Neural progenitor cell (in vitro differentiated cells): ENCODE measurements around the gene VAV2. TPM values are rescaled to one million over a fixed set of nuclear protein-coding genes. Genes with fewer than 3 reads are reported as not detected.
A peak's percentile ranks its signal among the peaks of the same experiment; 100 is the strongest.

Experiments used
- DNase-seq: peaks from one replicate; pipeline ENCODE4 v3.0.0-alpha.2; 2016; ENCODE audit warnings: low spot score
- H2AFZ ChIP-seq: fragments of 200-600 bp; sonication (generic); replicated peaks from 2 replicates; pipeline ENCODE4 v1.6.1; 2016; ENCODE audit warnings: antibody characterized with exemption
- H3F3A ChIP-seq: fragments of 200-600 bp; sonication (generic); 2 replicates; pipeline ENCODE4 v1.6.1; 2016; ENCODE audit warnings: antibody characterized with exemption, low read depth
- H3K27ac ChIP-seq: fragments of 200-600 bp; sonication (generic); 2 replicates; pipeline ENCODE4 v1.5.1; 2016; ENCODE audit warnings: mild to moderate bottlenecking
- H3K27me3 ChIP-seq: fragments of 200-600 bp; sonication (generic); 2 replicates; pipeline ENCODE4 v1.6.1; 2016; ENCODE audit warnings: mild to moderate bottlenecking, moderate library complexity
- H3K36me3 ChIP-seq: fragments of 200-600 bp; sonication (generic); 2 replicates; pipeline ENCODE4 v1.5.1; 2016
- H3K4me1 ChIP-seq: fragments of 200-600 bp; sonication (generic); 2 replicates; pipeline ENCODE4 v1.6.1; 2016; ENCODE audit warnings: mixed run types
- H3K4me2 ChIP-seq: fragments of 200-600 bp; sonication (generic); 2 replicates; pipeline ENCODE4 v1.6.1; 2016
- H3K4me3 ChIP-seq: fragments of 200-600 bp; sonication (generic); 2 replicates; pipeline ENCODE4 v1.5.1; 2016
- H3K79me2 ChIP-seq: fragments of 200-600 bp; sonication (generic); 2 replicates; pipeline ENCODE4 v1.6.1; 2016; ENCODE audit warnings: low read depth
- H3K9ac ChIP-seq: fragments of 200-600 bp; sonication (generic); 2 replicates; pipeline ENCODE4 v1.6.1; 2016
- H3K9me3 ChIP-seq: fragments of 200-600 bp; sonication (generic); 2 replicates; pipeline ENCODE4 v1.5.1; 2016; ENCODE audit warnings: low read depth
- H4K20me1 ChIP-seq: fragments of 200-600 bp; sonication (generic); 2 replicates; pipeline ENCODE4 v1.6.1; 2016; ENCODE audit warnings: low read depth
- H3K27ac Mint-ChIP-seq: 3 replicates; pipeline ENCODE4 v1.8.0; 2021; ENCODE audit warnings: mixed read lengths
- H3K27me3 Mint-ChIP-seq: 2 replicates; pipeline ENCODE4 v1.8.0; 2022; ENCODE audit warnings: low read depth, mild to moderate bottlenecking, inconsistent platforms, moderate library complexity, mixed read lengths; ENCODE audit not compliant: insufficient read depth
- H3K36me3 Mint-ChIP-seq: 3 replicates; pipeline ENCODE4 v1.8.0; 2021; ENCODE audit warnings: mixed read lengths
- H3K4me1 Mint-ChIP-seq: 3 replicates; pipeline ENCODE4 v1.8.0; 2021; ENCODE audit warnings: mixed read lengths
- H3K4me3 Mint-ChIP-seq: 3 replicates; pipeline ENCODE4 v1.8.0; 2021; ENCODE audit warnings: mild to moderate bottlenecking, moderate library complexity, mixed read lengths
- H3K9me3 Mint-ChIP-seq: 3 replicates; pipeline ENCODE4 v1.8.0; 2020; ENCODE audit warnings: mixed read lengths
- CTCF ChIP-seq: fragments of 200-600 bp; sonication (generic); IDR thresholded peaks from 2 replicates; pipeline ENCODE4 v1.5.1; 2017; ENCODE audit warnings: antibody characterized with exemption, mild to moderate bottlenecking
- EZH2 ChIP-seq: fragments of 200-600 bp; sonication (generic); IDR thresholded peaks from 2 replicates; pipeline ENCODE4 v1.6.1; 2017; ENCODE audit warnings: antibody characterized with exemption, mild to moderate bottlenecking, moderate library complexity
- EZH2phosphoT487 ChIP-seq: fragments of 200-600 bp; sonication (generic); IDR thresholded peaks from 2 replicates; pipeline ENCODE4 v1.6.1; 2017; ENCODE audit warnings: antibody characterized with exemption
- total RNA-seq: library from RNA; depleted of rRNA; stranded (reverse); fragments of >200 nt; gene quantifications from 2 replicates; pipeline ENCODE4 v1.2.3, GENCODE V29; 2015; ENCODE audit warnings: low replicate concordance

VAV2 gene
- total RNA-seq, 1 donor from 2014 or later: 12.9 TPM

GRCh38 chr9:133962341-133962740, 29.8 kb downstream of the VAV2 start:
- Histone ChIP-seq H3K4me3 (no peak overlapping the region), H3K4me2 (no peak overlapping the region), H3K9ac (no peak overlapping the region), H3K9me3 (no peaks in the 10 kb centered on the region), H3F3A (peaks cover 15% of the 10 kb centered on the region), H3K27me3 (no peaks in the 10 kb centered on the region), H3K36me3 (no peaks in the 10 kb centered on the region), H4K20me1 (peaks cover 59% of the 10 kb centered on the region), H3K79me2 (peaks cover 91% of the 10 kb centered on the region), H3K4me1 (peaks cover 40% of the 10 kb centered on the region), H3K27ac (no peak overlapping the region), H2AFZ (no peak overlapping the region)
- Mint-ChIP-seq H3K4me1 (peaks cover 40% of the 10 kb centered on the region), H3K27ac (no peak overlapping the region), H3K36me3 (peaks cover 15% of the 10 kb centered on the region), H3K27me3 (peaks cover 5% of the 10 kb centered on the region), H3K9me3 (peaks cover 21% of the 10 kb centered on the region), H3K4me3 (no peak overlapping the region)
- no peak for DNase-seq
- no peak for TF ChIP-seq CTCF
- no peak for TF ChIP-seq EZH2phosphoT487
- TF ChIP-seq EZH2: no peak

GRCh38 chr9:133961226-133962165, 30.6 kb downstream of the VAV2 start:
- Mint-ChIP-seq H3K36me3 (peaks cover 15% of the 10 kb centered on the region), H3K4me3 (no peak overlapping the region), H3K27me3 (peaks cover 5% of the 10 kb centered on the region), H3K9me3 (peaks cover 21% of the 10 kb centered on the region), H3K27ac (peak overlapping the region; percentile 86), H3K4me1 (peaks cover 46% of the 10 kb centered on the region)
- no peak for TF ChIP-seq EZH2
- TF ChIP-seq CTCF: no peak
- no peak for TF ChIP-seq EZH2phosphoT487
- Histone ChIP-seq H3K9ac (no peak overlapping the region), H3K9me3 (no peaks in the 10 kb centered on the region), H3K4me1 (peaks cover 48% of the 10 kb centered on the region), H3K4me2 (no peak overlapping the region), H3F3A (peaks cover 23% of the 10 kb centered on the region), H2AFZ (no peak overlapping the region), H3K36me3 (no peaks in the 10 kb centered on the region), H3K79me2 (peaks cover 88% of the 10 kb centered on the region), H3K4me3 (no peak overlapping the region), H3K27ac (no peak overlapping the region), H4K20me1 (peaks cover 67% of the 10 kb centered on the region), H3K27me3 (no peaks in the 10 kb centered on the region)
- DNase-seq: no peak

GRCh38 chr9:133960568-133961129, 31.5 kb downstream of the VAV2 start:
- Histone ChIP-seq H3K9me3 (no peaks in the 10 kb centered on the region), H3F3A (peaks cover 30% of the 10 kb centered on the region), H4K20me1 (peaks cover 76% of the 10 kb centered on the region), H3K79me2 (peaks cover 86% of the 10 kb centered on the region), H3K4me2 (peak overlapping the region; percentile 28), H3K27me3 (no peaks in the 10 kb centered on the region), H3K36me3 (no peaks in the 10 kb centered on the region), H3K4me1 (peaks cover 56% of the 10 kb centered on the region), H2AFZ (no peak overlapping the region), H3K4me3 (no peak overlapping the region), H3K27ac (no peak overlapping the region), H3K9ac (no peak overlapping the region)
- DNase-seq: peak; percentile 50
- Mint-ChIP-seq H3K27me3 (peaks cover 7% of the 10 kb centered on the region), H3K36me3 (peaks cover 9% of the 10 kb centered on the region), H3K27ac (no peak overlapping the region), H3K4me3 (peak overlapping the region; percentile 53), H3K9me3 (peaks cover 14% of the 10 kb centered on the region), H3K4me1 (peaks cover 55% of the 10 kb centered on the region)
- TF ChIP-seq CTCF (no peak), EZH2 (no peak), EZH2phosphoT487 (no peak)
